ENCODE results near the gene MAP4K4.

Gene MAP4K4

GRCh38 chr2:101830555-101830954 is 133.0 kb downstream of the MAP4K4 start:
- H3K4me3 ChIP-seq (ENCODE audit: low read length), result no peak overlapping the region
- no peak for TF ChIP-seq ZNF274 (IDR thresholded peaks at IDR 0.05; ENCODE audit: low read depth, low read length)

DNA sequence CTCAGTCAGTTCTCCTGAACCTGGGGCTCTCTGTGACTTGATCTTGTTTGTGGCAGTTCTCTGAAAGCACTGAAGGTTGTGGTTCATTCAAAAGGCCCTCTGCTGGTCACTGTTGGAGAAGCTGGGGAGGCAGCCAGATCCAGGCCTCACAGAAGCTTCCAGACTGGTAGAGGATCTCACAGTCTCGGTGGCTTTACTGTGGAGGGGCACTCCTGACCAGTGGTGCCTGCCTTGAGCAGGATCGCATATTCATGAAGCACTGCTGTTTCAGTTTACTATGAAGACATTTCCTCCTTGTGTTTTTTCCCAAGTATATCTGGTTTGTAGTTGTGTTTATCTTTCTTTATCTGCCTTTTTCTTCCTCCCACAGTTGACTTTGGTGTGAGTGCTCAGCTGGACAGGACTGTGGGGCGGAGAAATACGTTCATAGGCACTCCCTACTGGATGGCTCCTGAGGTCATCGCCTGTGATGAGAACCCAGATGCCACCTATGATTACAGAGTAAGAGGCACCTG is 133.9 kb downstream of the MAP4K4 start:
- no peak for TF ChIP-seq ZNF274 (IDR thresholded peaks at IDR 0.05; ENCODE audit: low read depth, low read length)
- H3K4me3 ChIP-seq (ENCODE audit: low read length), result no peak overlapping the region

GRCh38 chr2:101832114-101832513 is 134.6 kb downstream of the MAP4K4 start:
- no peak overlapping the region for H3K4me3 ChIP-seq (ENCODE audit: low read length)
- no peak for TF ChIP-seq ZNF274 (IDR thresholded peaks at IDR 0.05; ENCODE audit: low read depth, low read length)

- no peak for TF ChIP-seq ZNF274 (IDR thresholded peaks at IDR 0.05; ENCODE audit: low read depth, low read length)
- H3K4me3 ChIP-seq (ENCODE audit: low read length), result no peak overlapping the region
Measured at GRCh38 chr2:101833890-101834523, 136.5 kb downstream of the MAP4K4 start.

DNA sequence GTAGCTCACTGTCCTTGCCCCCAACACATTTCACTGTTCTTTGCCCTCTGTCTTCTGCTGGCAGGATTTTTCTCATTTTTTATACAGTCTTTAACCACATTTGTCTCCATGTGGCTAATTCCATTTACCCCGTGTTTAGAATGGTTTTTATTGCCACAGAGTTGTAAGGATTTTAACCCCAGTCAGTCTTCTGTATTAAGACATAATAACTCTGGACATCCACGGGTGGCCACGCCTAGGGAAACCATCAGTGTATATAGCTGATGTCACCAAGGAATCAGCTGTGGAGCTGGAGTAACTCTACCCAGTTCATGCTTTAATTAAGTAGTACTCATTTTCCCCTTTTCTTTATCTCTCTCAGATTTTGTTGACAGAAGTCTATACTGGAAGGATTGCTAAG is 139.8 kb downstream of the MAP4K4 start:
- TF ChIP-seq ZNF274 (IDR thresholded peaks at IDR 0.05; ENCODE audit: low read depth, low read length), result no peak
- H3K4me3 ChIP-seq (ENCODE audit: low read length), result no peak overlapping the region

DNA sequence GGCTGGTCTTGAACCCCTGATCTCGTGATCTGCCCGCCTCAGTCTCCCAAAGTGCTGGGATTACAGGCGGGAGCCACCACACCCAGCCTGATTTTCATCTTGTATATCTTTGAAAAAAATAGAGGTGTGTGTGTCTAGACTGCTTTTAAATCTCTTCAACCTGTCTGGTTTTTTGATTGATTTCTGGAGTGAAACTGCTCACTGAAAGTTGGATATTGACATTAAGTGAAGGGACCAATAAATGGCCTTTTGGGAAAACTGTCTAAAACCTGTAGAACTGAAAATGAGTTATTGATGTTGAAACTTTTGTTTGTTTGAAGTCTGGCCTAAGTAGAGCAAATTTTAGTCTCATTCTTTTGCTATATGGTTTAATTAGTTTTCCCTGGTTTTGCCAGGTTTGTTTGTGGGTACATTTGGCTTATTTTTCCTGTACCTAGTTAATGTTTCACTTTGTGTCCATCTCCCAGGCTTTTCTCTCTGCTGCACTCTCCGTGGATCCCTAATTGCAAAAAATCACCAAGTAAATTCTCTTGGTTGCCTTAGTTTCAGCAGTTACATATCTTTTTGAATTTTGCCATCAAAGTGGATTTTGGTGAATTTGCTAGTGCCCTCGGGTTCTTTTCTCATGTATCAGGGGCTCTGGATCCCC is 144.3 kb downstream of the MAP4K4 start:
- no peak overlapping the region for H3K4me3 ChIP-seq (ENCODE audit: low read length)
- no peak for TF ChIP-seq ZNF274 (IDR thresholded peaks at IDR 0.05; ENCODE audit: low read depth, low read length)

DNA sequence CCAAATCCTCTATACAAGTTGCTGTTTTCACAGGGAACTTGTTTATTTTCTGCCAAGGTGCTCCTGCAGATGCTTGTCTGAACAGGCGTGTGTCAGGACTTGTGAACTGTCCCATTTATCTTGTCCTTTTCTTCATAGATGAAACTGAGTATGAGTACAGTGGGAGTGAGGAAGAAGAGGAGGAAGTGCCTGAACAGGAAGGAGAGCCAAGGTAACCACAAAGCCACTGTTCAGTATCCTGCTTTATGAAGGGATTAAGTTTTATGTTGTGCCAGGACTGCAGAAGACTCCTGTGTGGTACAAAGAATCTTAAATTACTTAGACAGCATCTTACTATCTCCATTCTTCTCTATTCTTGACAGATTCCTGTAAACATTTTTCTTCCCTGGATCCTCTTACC is 145.0 kb downstream of the MAP4K4 start:
- no peak for TF ChIP-seq ZNF274 (IDR thresholded peaks at IDR 0.05; ENCODE audit: low read depth, low read length)
- H3K4me3 ChIP-seq (ENCODE audit: low read length), result no peak overlapping the region

DNA sequence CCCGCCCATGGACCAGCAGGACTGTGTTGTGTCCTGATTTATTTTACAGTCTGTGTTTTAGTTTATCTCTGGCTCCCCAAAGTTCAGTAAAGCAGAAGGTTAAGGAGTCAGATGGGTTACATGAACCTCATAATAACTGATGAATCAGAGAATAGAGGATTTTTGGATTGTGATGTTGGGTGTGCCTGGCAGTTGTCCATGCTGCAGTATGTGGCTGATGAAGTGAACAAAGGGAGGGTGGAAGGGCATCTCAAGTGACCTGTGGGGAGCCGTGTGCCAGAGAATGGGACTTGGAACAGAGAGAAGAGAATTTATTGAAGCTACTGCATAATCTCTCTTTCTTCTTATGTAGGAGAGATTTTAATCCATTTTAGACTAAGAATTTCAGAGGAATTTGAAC is 145.5 kb downstream of the MAP4K4 start:
- no peak for TF ChIP-seq ZNF274 (IDR thresholded peaks at IDR 0.05; ENCODE audit: low read depth, low read length)
- H3K4me3 ChIP-seq (ENCODE audit: low read length), result no peak overlapping the region

- no peak for TF ChIP-seq ZNF274 (IDR thresholded peaks at IDR 0.05; ENCODE audit: low read depth, low read length)
- no peak overlapping the region for H3K4me3 ChIP-seq (ENCODE audit: low read length)
Measured at GRCh38 chr2:101843471-101843870, 146.0 kb downstream of the MAP4K4 start.

- no peak for TF ChIP-seq ZNF274 (IDR thresholded peaks at IDR 0.05; ENCODE audit: low read depth, low read length)
- H3K4me3 ChIP-seq (ENCODE audit: low read length), result no peak overlapping the region
Measured at GRCh38 chr2:101844055-101844635, 146.6 kb downstream of the MAP4K4 start.

GRCh38 chr2:101846973-101847372 is 149.5 kb downstream of the MAP4K4 start:
- no peak overlapping the region for H3K4me3 ChIP-seq (ENCODE audit: low read length)
- TF ChIP-seq ZNF274 (IDR thresholded peaks at IDR 0.05; ENCODE audit: low read depth, low read length), result no peak

GRCh38 chr2:101847661-101848339 is 150.3 kb downstream of the MAP4K4 start:
- TF ChIP-seq ZNF274 (IDR thresholded peaks at IDR 0.05; ENCODE audit: low read depth, low read length), result no peak
- H3K4me3 ChIP-seq (ENCODE audit: low read length), result no peak overlapping the region

- TF ChIP-seq ZNF274 (IDR thresholded peaks at IDR 0.05; ENCODE audit: low read depth, low read length), result no peak
- H3K4me3 ChIP-seq (ENCODE audit: low read length), result no peak overlapping the region
Measured at GRCh38 chr2:101848769-101849410, 151.4 kb downstream of the MAP4K4 start.

GRCh38 chr2:101850450-101850849 is 152.9 kb downstream of the MAP4K4 start:
- H3K4me3 ChIP-seq (ENCODE audit: low read length), result no peak overlapping the region
- no peak for TF ChIP-seq ZNF274 (IDR thresholded peaks at IDR 0.05; ENCODE audit: low read depth, low read length)

Measured in GM08714 (cell line).